HG03280 (cell line): ENCODE results near the gene HIPK2.

Experiments used
- ATAC-seq: cut with Tn5 transposase; IDR thresholded peaks from one replicate; pipeline ENCODE4 v1.9.1; 2021; ENCODE audit warnings: mild to moderate bottlenecking, moderate library complexity; ENCODE audit not compliant: unreplicated experiment

HIPK2 gene

GRCh38 chr7:139783647-139784385 lies 6.0 kb upstream of the HIPK2 start:
- ATAC-seq: no peak

GRCh38 chr7:139782932-139783331 lies 5.1 kb upstream of the HIPK2 start:
- no peak for ATAC-seq

- ATAC-seq: peak; percentile 22
Observed at GRCh38 chr7:139777133-139777891, 486 bp downstream of the HIPK2 start.

- no peak for ATAC-seq
Observed at GRCh38 chr7:139776486-139777132, 1.2 kb downstream of the HIPK2 start.

- ATAC-seq: no peak
Observed at GRCh38 chr7:139775829-139776266, 1.9 kb downstream of the HIPK2 start.

GRCh38 chr7:139774376-139774775 lies 3.4 kb downstream of the HIPK2 start:
- ATAC-seq: no peak

- no peak for ATAC-seq
Observed at GRCh38 chr7:139773371-139773770, 4.4 kb downstream of the HIPK2 start.

- no peak for ATAC-seq
Observed at GRCh38 chr7:139772873-139773272, 4.9 kb downstream of the HIPK2 start.

GRCh38 chr7:139772115-139772514 lies 5.7 kb downstream of the HIPK2 start:
- ATAC-seq: no peak

- ATAC-seq: no peak
Observed at GRCh38 chr7:139771001-139771956, 6.5 kb downstream of the HIPK2 start.

GRCh38 chr7:139769761-139770160 lies 8.0 kb downstream of the HIPK2 start:
- ATAC-seq: no peak

GRCh38 chr7:139769066-139769465 lies 8.7 kb downstream of the HIPK2 start:
- no peak for ATAC-seq

GRCh38 chr7:139768249-139768824 lies 9.5 kb downstream of the HIPK2 start:
- no peak for ATAC-seq

- ATAC-seq: peak; percentile 77
Observed at GRCh38 chr7:139767561-139767982, 10.2 kb downstream of the HIPK2 start.

- no peak for ATAC-seq
Observed at GRCh38 chr7:139765143-139765542, 12.7 kb downstream of the HIPK2 start.

GRCh38 chr7:139763330-139763729 lies 14.5 kb downstream of the HIPK2 start:
- no peak for ATAC-seq

GRCh38 chr7:139762886-139763285 lies 14.9 kb downstream of the HIPK2 start:
- ATAC-seq: no peak

GRCh38 chr7:139758388-139758787 lies 19.4 kb downstream of the HIPK2 start:
- ATAC-seq: no peak

GRCh38 chr7:139757968-139758367 lies 19.8 kb downstream of the HIPK2 start:
- ATAC-seq: no peak

- no peak for ATAC-seq
Observed at GRCh38 chr7:139753693-139754111, 24.1 kb downstream of the HIPK2 start.
